Anterior cingulate cortex (tissue), 58 donors: ENCODE measurements around the gene DNAJB2.
A peak's percentile ranks its signal among the peaks of the same experiment; 100 is the strongest.

ENCODE experiments used
- DNase-seq, 58 donors: peaks; one replicate each; lab custom pipeline; 2025; lab: John Stamatoyannopoulos, UW

Gene DNAJB2

GRCh38 chr2:219279151-219279915, at the start of gene DNAJB2:
Gene DNAJB2, plus strand, starts transcription at chr2:219279366. Its CDS starts 468 bp downstream, at chr2:219279834.
- peak; percentile 83 to 99 (median 98) for DNase-seq

GRCh38 chr2:219230059-219230540, 49.1 kb upstream of the DNAJB2 start:
- peak in 3 of 58 donors; percentile 21 to 46 (median 24) for DNase-seq

GRCh38 chr2:219234331-219234730, 44.8 kb upstream of the DNAJB2 start:
- no peak for DNase-seq

- no peak for DNase-seq
Measured at GRCh38 chr2:219243291-219243761, 35.8 kb upstream of the DNAJB2 start.

- DNase-seq: no peak
Measured at GRCh38 chr2:219244789-219245147, 34.4 kb upstream of the DNAJB2 start.

GRCh38 chr2:219245148-219245898, 33.8 kb upstream of the DNAJB2 start, which contains the start of the genes GLB1L and STK16:
Gene GLB1L, minus strand, starts transcription at chr2:219245444. Its CDS starts 1,871 bp downstream, at chr2:219243573.
Gene STK16, plus strand, starts transcription at chr2:219245479. Its CDS starts 521 bp downstream, at chr2:219246000.
- DNase-seq: peak; percentile 18 to 97 (median 87)

- no peak for DNase-seq
Measured at GRCh38 chr2:219245899-219246230, 33.3 kb upstream of the DNAJB2 start.

GRCh38 chr2:219246559-219246958, 32.6 kb upstream of the DNAJB2 start:
- no peak for DNase-seq

GRCh38 chr2:219247678-219248642, 31.2 kb upstream of the DNAJB2 start:
- no peak for DNase-seq

- no peak for DNase-seq
Measured at GRCh38 chr2:219248845-219249202, 30.3 kb upstream of the DNAJB2 start.

GRCh38 chr2:219249203-219249980, 29.8 kb upstream of the DNAJB2 start:
- peak in 49 of 58 donors; percentile 9 to 81 (median 58) for DNase-seq

GRCh38 chr2:219250049-219250781, 29.0 kb upstream of the DNAJB2 start:
- DNase-seq: no peak

- DNase-seq: no peak
Measured at GRCh38 chr2:219251656-219252055, 27.5 kb upstream of the DNAJB2 start.

GRCh38 chr2:219252084-219252483, 27.1 kb upstream of the DNAJB2 start:
- DNase-seq: peak in 1 of 58 donors; percentile 23

- peak in 3 of 58 donors; percentile 8 to 39 (median 31) for DNase-seq
Measured at GRCh38 chr2:219252570-219252899, 26.6 kb upstream of the DNAJB2 start.

GRCh38 chr2:219252900-219253752, 26.0 kb upstream of the DNAJB2 start, which contains the start of gene TUBA4B:
Gene TUBA4B, plus strand, starts transcription at chr2:219253243. Its CDS starts 165 bp downstream, at chr2:219253408.
- peak in 21 of 58 donors; percentile 9 to 67 (median 28) for DNase-seq

- DNase-seq: peak in 56 of 58 donors; percentile 26 to 93 (median 75)
Measured at GRCh38 chr2:219253753-219254589, 25.2 kb upstream of the DNAJB2 start, which contains the start of gene TUBA4A. Gene TUBA4A, minus strand, starts transcription at chr2:219253918. Its CDS starts 60 bp downstream, at chr2:219253858.
